Heart left ventricle (tissue), 13 donors: ENCODE results near the gene ZNF785.

Experiments used
- CTCF ChIP-seq, 12 donors: fragments of 200-600 bp; sonication (generic) in 4 of 12; IDR thresholded peaks; one replicate each; pipeline versions ENCODE4 v1.5.0 to v1.8.0; 2018 to 2022; ENCODE audit warnings: antibody characterized with exemption in 12 of 12, mild to moderate bottlenecking in 5 of 12
- POLR2A ChIP-seq, 2 donors: fragments of 450-650 bp; IDR thresholded peaks; one replicate each; pipeline ENCODE4 v1.6.1; 2017; ENCODE audit warnings: antibody characterized with exemption in 2 of 2, mild to moderate bottlenecking in 2 of 2, moderate library complexity in 2 of 2
- donor health status: ischemic (EF 13 %, LVEDD 7.1; RV severe dilation, severe dysfunction).
- donor health status: DM: no; HTN: yes; CAD: no.
- donor health status: DM: no; HTN: no; CAD: no.
- donor health status: ischemic (EF 25% LVEDD 6.9; RV normal size, moderate dysfunction).
- donor health status: ischemic (EF 25% LVEDD 5.7; RV mildly dilated, moderate dysfunction).
- donor health status: ischemic (EF 35%, LVEDD 5.7; RV mildly dilated, moderate dysfunction).
- donor health status: nonischemic (EF 11% LVEDD 7.7; RV severe dilation, severe dysfunction).
- donor health status: DM: yes; HTN: yes; CAD: no.
- donor health status: PGD.
- donor health status: ischemic (EF 29% LVEDD 5.4; RV normal size, mild dysfunction).
- donor health status: nonischemic (EF 23%, LVEDD 6.1; RV moderate dilation, normal function).

- TF ChIP-seq POLR2A (IDR thresholded peaks at IDR 0.05) (no peak), CTCF (IDR thresholded peaks at IDR 0.05) (no peak)
Observed at GRCh38 chr16:30567991-30568638, 17.4 kb downstream of the ZNF785 start.
